HEK293 (cell line): ENCODE data around the gene EXOC3L2.

Source experiments
- PRDM2 ChIP-seq: fragments of 450-650 bp; formaldehyde crosslinking; IDR thresholded peaks from 2 replicates; pipeline ENCODE4 v1.5.1; 2016; ENCODE audit warnings: missing biosample characterization, missing genetic modification characterization, borderline replicate concordance
- SETDB1 ChIP-seq: IDR thresholded peaks from one replicate; pipeline ENCODE4 v1.6.1; 2017; ENCODE audit warnings: mild to moderate bottlenecking, low read length, moderate library complexity, mixed read lengths; ENCODE audit not compliant: insufficient read length
- ZFP41 ChIP-seq: fragments of 450-650 bp; formaldehyde crosslinking; IDR thresholded peaks from 2 replicates; pipeline ENCODE4 v1.5.1; 2016; ENCODE audit warnings: missing biosample characterization, missing genetic modification characterization, borderline replicate concordance
- ZNF121 ChIP-seq: fragments of 450-650 bp; formaldehyde crosslinking; IDR thresholded peaks from 2 replicates; pipeline ENCODE4 v1.5.1; 2016; ENCODE audit warnings: missing biosample characterization, missing genetic modification characterization
- ZNF146 ChIP-seq: fragments of 450-650 bp; formaldehyde crosslinking; IDR thresholded peaks from 2 replicates; pipeline ENCODE4 v1.5.1; 2016; ENCODE audit warnings: missing biosample characterization, missing genetic modification characterization
- ZNF18 ChIP-seq: fragments of 450-650 bp; formaldehyde crosslinking; IDR thresholded peaks from 2 replicates; pipeline ENCODE4 v1.5.1; 2016; ENCODE audit warnings: missing biosample characterization, missing genetic modification characterization
- ZNF23 ChIP-seq: fragments of 450-650 bp; formaldehyde crosslinking; IDR thresholded peaks from 2 replicates; pipeline ENCODE4 v1.5.1; 2016; ENCODE audit warnings: missing biosample characterization, missing genetic modification characterization, borderline replicate concordance
- ZNF239 ChIP-seq: fragments of 450-650 bp; formaldehyde crosslinking; IDR thresholded peaks from 2 replicates; pipeline ENCODE4 v1.5.1; 2016; ENCODE audit warnings: missing biosample characterization, missing genetic modification characterization
- ZNF302 ChIP-seq: fragments of 450-650 bp; formaldehyde crosslinking; IDR thresholded peaks from 2 replicates; pipeline ENCODE4 v1.5.1; 2016; ENCODE audit warnings: missing biosample characterization, missing genetic modification characterization, low read depth
- ZNF416 ChIP-seq: fragments of 450-650 bp; formaldehyde crosslinking; IDR thresholded peaks from 2 replicates; pipeline ENCODE4 v1.5.1; 2016; ENCODE audit warnings: missing biosample characterization, missing genetic modification characterization
- ZNF433 ChIP-seq: fragments of 450-650 bp; formaldehyde crosslinking; IDR thresholded peaks from 2 replicates; pipeline ENCODE4 v1.5.1; 2016; ENCODE audit warnings: missing biosample characterization, missing genetic modification characterization, low read depth
- ZNF596 ChIP-seq: fragments of 450-650 bp; IDR thresholded peaks from 2 replicates; pipeline ENCODE4 v1.5.0; 2018; ENCODE audit warnings: missing biosample characterization, mild to moderate bottlenecking, missing genetic modification characterization, moderate library complexity
- ZNF639 ChIP-seq: fragments of 450-650 bp; formaldehyde crosslinking; IDR thresholded peaks from 2 replicates; pipeline ENCODE4 v1.5.1; 2016; ENCODE audit warnings: missing biosample characterization, missing genetic modification characterization
- ZNF704 ChIP-seq: fragments of 450-650 bp; formaldehyde crosslinking; IDR thresholded peaks from 2 replicates; pipeline ENCODE4 v1.5.1; 2016; ENCODE audit warnings: missing biosample characterization, missing genetic modification characterization

GRCh38 chr19:45245334-45245787 lies at the start of gene EXOC3L2:
- TF ChIP-seq SETDB1 (no peak), ZNF639 (no peak), ZNF416 (no peak), ZFP41 (tag by site-specific recombination) (no peak), ZNF18 (tag by site-specific recombination) (no peak), ZNF302 (no peak), PRDM2 (tag by site-specific recombination) (no peak), ZNF433 (tag by site-specific recombination) (no peak), ZNF704 (tag by site-specific recombination) (no peak), ZNF121 (tag by site-specific recombination) (no peak), ZNF146 (tag by site-specific recombination) (no peak), ZNF596 (no peak), ZNF239 (no peak), ZNF23 (tag by site-specific recombination) (no peak)
